Stimulated activated naive B cell treated with anti-CD40 and anti-IgM and Interleukin-4, amounts not matched to agents 10 μg/mL and 1 μg/mL and 100 μg/mL, for 72 hours (primary cell): Measurements from ENCODE around the gene LTA4H.
A peak's percentile ranks its signal among the peaks of the same experiment; 100 is the strongest.

Experiments used
- ATAC-seq, 2 donors: fragments of 150-1000 bp; cut with Tn5 transposase; replicated peaks; 2 replicates each; pipeline ENCODE4 v1.10.0; 2021; ENCODE audit warnings: moderate library complexity in 1 of 2
- DNase-seq: peaks from one replicate; pipeline ENCODE4 v3.0.0; 2021
- H3K27ac Mint-ChIP-seq: one replicate; pipeline ENCODE4 v1.8.0; 2022; ENCODE audit warnings: mild to moderate bottlenecking, mixed read lengths
- H3K27me3 Mint-ChIP-seq, 2 donors: one replicate each; pipeline ENCODE4 v1.8.0; 2022; ENCODE audit warnings: mixed read lengths in 2 of 2
- H3K36me3 Mint-ChIP-seq, 2 donors: one replicate each; pipeline ENCODE4 v1.8.0; 2022; ENCODE audit warnings: mixed read lengths in 2 of 2, mild to moderate bottlenecking in 1 of 2
- H3K4me1 Mint-ChIP-seq, 2 donors: one replicate each; pipeline ENCODE4 v1.8.0; 2022; ENCODE audit warnings: mixed read lengths in 2 of 2, mild to moderate bottlenecking in 1 of 2
- H3K4me3 Mint-ChIP-seq, 2 donors: one replicate each; pipeline ENCODE4 v1.8.0; 2022; ENCODE audit warnings: mild to moderate bottlenecking in 2 of 2, mixed read lengths in 2 of 2, moderate library complexity in 1 of 2
- H3K9me3 Mint-ChIP-seq, 2 donors: one replicate each; pipeline ENCODE4 v1.8.0; 2022; ENCODE audit warnings: mixed read lengths in 2 of 2, mild to moderate bottlenecking in 1 of 2

The LTA4H gene

GRCh38 chr12:95997911-95998510 lies 37.4 kb downstream of the LTA4H start:
- Mint-ChIP-seq H3K4me3 (no peak overlapping the region), H3K9me3 (no peaks in the 10 kb centered on the region), H3K27ac (no peak overlapping the region)

DNA sequence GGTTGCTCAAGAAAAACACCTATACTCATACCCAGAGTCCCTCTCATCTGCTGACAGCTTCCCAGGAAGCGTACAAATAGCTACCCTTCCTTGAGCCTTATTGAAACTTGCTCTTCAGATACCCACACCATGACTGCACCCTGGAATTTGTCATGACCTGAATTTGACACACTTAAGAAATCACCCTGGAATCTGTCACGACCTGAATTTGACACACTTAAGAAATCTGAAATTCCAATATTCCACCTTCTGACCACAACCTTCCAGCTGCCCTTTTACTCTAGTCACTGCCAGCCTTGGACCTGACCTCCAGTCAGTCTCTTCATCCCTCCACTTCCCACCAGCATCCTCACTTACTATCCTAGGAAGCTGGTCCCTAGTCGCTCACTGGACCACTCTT lies 38.1 kb downstream of the LTA4H start:
- no peak for ATAC-seq
- peaks cover 19 to 27% of the 10 kb centered on the region in 2 donors for H3K36me3 Mint-ChIP-seq
- DNase-seq, result no peak
- no peak overlapping the region for H3K4me3 Mint-ChIP-seq
- no peaks in the 10 kb centered on the region for H3K27me3 Mint-ChIP-seq
- peaks cover 15 to 20% of the 10 kb centered on the region in 2 donors for H3K4me1 Mint-ChIP-seq
- H3K9me3 Mint-ChIP-seq, result no peaks in the 10 kb centered on the region
- no peak overlapping the region for H3K27ac Mint-ChIP-seq

More at GRCh38 chr12:95997911-95998510, 37.4 kb downstream of the LTA4H start:
- Mint-ChIP-seq H3K27me3 (no peaks in the 10 kb centered on the region), H3K4me1 (peaks cover 12 to 16% of the 10 kb centered on the region in 2 donors), H3K36me3 (peaks cover 20 to 24% of the 10 kb centered on the region in 2 donors)
- DNase-seq, result no peak
- ATAC-seq, result peak; percentile 17 to 35

- peaks cover 15 to 20% of the 10 kb centered on the region in 2 donors for H3K4me1 Mint-ChIP-seq
Observed at GRCh38 chr12:95996034-95996658, 39.2 kb downstream of the LTA4H start, which contains the start of gene HAL. Gene HAL (minus strand): TSS chr12:95996344. CDS start chr12:95995910, 434 bp downstream.

GRCh38 chr12:95995238-95996031 lies 40.0 kb downstream of the LTA4H start:
- ATAC-seq, result no peak

More at GRCh38 chr12:95996034-95996658, 39.2 kb downstream of the LTA4H start, which contains the start of gene HAL:
- no peak within 1 kb of the TSS for H3K27ac Mint-ChIP-seq
- no peak for ATAC-seq
- no peak within 1 kb of the TSS for H3K4me3 Mint-ChIP-seq
- H3K9me3 Mint-ChIP-seq, result no peaks in the 10 kb centered on the region
- H3K36me3 Mint-ChIP-seq, result peaks cover 18 to 30% of the 10 kb centered on the region in 2 donors
- no peaks in the 10 kb centered on the region for H3K27me3 Mint-ChIP-seq
- no peak for DNase-seq

DNA sequence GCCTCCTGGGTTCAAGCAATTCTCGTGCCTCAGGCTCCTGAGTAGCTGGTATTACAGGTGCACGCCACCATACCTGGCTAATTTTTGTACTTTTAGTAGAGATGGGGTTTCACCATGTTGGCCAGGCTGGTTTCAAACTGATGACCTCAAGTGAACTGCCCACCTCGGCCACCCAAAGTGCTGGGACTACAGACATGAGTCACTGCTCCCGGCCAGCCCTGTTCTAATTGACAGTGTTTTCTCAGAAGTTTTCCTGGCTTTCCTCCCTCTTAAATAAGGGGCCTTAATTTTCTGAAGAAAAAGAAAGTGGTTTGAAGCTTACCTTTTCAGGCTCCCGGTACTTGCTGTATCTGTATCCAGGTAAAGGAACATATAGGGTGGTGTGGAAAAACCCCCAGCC lies 40.9 kb downstream of the LTA4H start:
- ATAC-seq (no peak), DNase-seq (no peak)
- Mint-ChIP-seq H3K9me3 (no peaks in the 10 kb centered on the region), H3K27me3 (no peaks in the 10 kb centered on the region), H3K36me3 (peaks cover 12 to 20% of the 10 kb centered on the region in 2 donors), H3K4me3 (no peak overlapping the region), H3K27ac (no peak overlapping the region), H3K4me1 (peaks cover 13 to 17% of the 10 kb centered on the region in 2 donors)

More at GRCh38 chr12:95995238-95996031, 40.0 kb downstream of the LTA4H start:
- DNase-seq, result no peak
- Mint-ChIP-seq H3K27me3 (no peaks in the 10 kb centered on the region), H3K4me3 (no peak overlapping the region), H3K27ac (no peak overlapping the region), H3K4me1 (peaks cover 15 to 20% of the 10 kb centered on the region in 2 donors), H3K9me3 (no peaks in the 10 kb centered on the region), H3K36me3 (peaks cover 14 to 25% of the 10 kb centered on the region in 2 donors)

DNA sequence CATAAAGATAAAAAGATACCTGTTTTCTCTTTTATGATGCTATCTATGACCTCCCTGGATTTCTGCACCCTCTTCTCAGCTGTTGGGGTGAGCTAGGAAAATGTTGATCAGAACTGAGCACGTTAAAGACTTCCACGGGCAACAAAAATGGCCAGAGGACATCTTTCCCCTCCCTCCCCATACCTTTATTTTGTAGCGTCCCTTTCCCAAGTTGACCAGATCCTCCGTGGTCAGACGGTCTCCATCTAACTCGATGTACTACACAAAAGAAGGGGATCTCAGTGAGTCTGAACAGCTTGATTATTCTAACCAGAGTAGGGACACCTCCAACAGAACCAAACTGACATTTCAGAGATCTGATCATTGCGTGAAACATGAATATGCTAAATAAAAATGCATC lies 41.5 kb downstream of the LTA4H start:
- ATAC-seq, result no peak
- no peak overlapping the region for H3K4me3 Mint-ChIP-seq
- peaks cover 12 to 20% of the 10 kb centered on the region in 2 donors for H3K36me3 Mint-ChIP-seq
- H3K4me1 Mint-ChIP-seq, result peaks cover 10 to 12% of the 10 kb centered on the region in 2 donors
- no peak overlapping the region for H3K27ac Mint-ChIP-seq
- no peaks in the 10 kb centered on the region for H3K9me3 Mint-ChIP-seq
- no peaks in the 10 kb centered on the region for H3K27me3 Mint-ChIP-seq
- DNase-seq, result no peak

- DNase-seq, result no peak
- Mint-ChIP-seq H3K9me3 (no peaks in the 10 kb centered on the region), H3K36me3 (peaks cover 8 to 19% of the 10 kb centered on the region in 2 donors), H3K4me1 (peaks cover 3 to 6% of the 10 kb centered on the region in 2 donors), H3K27ac (no peak overlapping the region), H3K4me3 (no peak overlapping the region), H3K27me3 (no peaks in the 10 kb centered on the region)
- no peak for ATAC-seq
Observed at GRCh38 chr12:95990136-95990535, 45.3 kb downstream of the LTA4H start.

DNA sequence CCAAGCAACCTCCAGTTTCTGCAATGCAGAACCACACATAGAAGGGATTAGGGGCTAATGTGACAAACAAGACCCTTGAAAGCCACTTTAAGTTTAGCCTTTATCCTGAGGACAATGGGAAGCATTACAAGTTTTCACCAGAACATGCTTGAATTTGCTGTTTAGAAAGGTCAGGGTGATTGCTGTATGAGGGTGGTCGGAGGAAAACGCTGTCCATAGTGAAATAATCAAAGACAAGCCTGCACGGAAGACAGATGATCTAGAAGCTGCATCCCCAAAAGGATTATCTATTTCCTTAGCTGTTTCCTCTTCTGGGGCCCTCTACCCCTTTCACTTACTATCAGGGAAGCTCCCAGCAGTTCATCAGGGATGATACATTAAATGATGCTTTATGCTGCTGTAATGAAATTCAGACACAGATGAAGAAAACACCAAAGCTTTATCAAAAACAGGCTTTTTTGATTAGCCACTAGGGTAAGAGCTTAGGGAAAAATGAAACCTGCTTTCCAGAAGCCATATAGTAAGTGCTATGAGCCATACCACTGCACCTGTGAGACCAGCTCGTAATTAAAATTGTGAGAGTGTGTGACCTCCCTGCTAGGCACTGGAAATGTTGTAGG lies 45.8 kb downstream of the LTA4H start:
- no peak for DNase-seq
- H3K4me3 Mint-ChIP-seq, result no peak overlapping the region
- ATAC-seq, result no peak

GRCh38 chr12:95988506-95989275 lies 46.7 kb downstream of the LTA4H start:
- no peak overlapping the region for H3K27ac Mint-ChIP-seq
- peaks cover 3 to 6% of the 10 kb centered on the region in 2 donors for H3K4me1 Mint-ChIP-seq
- H3K36me3 Mint-ChIP-seq, result peaks cover 8 to 19% of the 10 kb centered on the region in 2 donors
- no peaks in the 10 kb centered on the region for H3K9me3 Mint-ChIP-seq
- H3K27me3 Mint-ChIP-seq, result no peaks in the 10 kb centered on the region
- DNase-seq, result no peak
- no peak overlapping the region for H3K4me3 Mint-ChIP-seq
- no peak for ATAC-seq

More for the DNA sequence above, 45.8 kb downstream of the LTA4H start:
- H3K27me3 Mint-ChIP-seq, result no peaks in the 10 kb centered on the region
- H3K27ac Mint-ChIP-seq, result no peak overlapping the region
- peaks cover 3 to 6% of the 10 kb centered on the region in 2 donors for H3K4me1 Mint-ChIP-seq
- no peaks in the 10 kb centered on the region for H3K9me3 Mint-ChIP-seq
- H3K36me3 Mint-ChIP-seq, result peaks cover 8 to 19% of the 10 kb centered on the region in 2 donors

- ATAC-seq (no peak), DNase-seq (no peak)
- Mint-ChIP-seq H3K27me3 (no peaks in the 10 kb centered on the region), H3K27ac (no peak overlapping the region), H3K4me1 (no peaks in the 10 kb centered on the region), H3K36me3 (peaks cover 2 to 13% of the 10 kb centered on the region in 2 donors), H3K4me3 (no peak overlapping the region), H3K9me3 (no peaks in the 10 kb centered on the region)
Observed at GRCh38 chr12:95986635-95987570, 48.5 kb downstream of the LTA4H start.

DNA sequence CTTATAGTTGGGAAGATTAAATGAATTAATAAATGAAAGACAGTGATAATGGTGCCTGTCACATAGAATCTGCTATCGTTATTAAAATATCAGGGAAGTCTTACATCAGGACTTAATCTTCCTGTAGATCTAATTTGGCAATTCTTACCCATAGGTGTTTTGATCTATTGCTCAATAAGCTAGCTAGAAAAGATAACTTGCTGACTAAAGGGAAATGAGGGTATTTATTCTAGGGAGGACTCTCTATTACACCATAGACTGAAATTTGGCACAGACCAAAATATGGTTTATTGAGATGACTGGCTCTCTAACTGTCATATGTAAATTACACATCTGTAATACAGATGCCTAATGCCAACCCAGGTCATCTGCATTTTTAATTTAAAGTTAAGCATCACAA lies 50.7 kb downstream of the LTA4H start:
- Mint-ChIP-seq H3K4me3 (no peak overlapping the region), H3K9me3 (no peaks in the 10 kb centered on the region), H3K27me3 (no peaks in the 10 kb centered on the region), H3K36me3 (peaks cover 2 to 10% of the 10 kb centered on the region in 2 donors), H3K27ac (no peak overlapping the region), H3K4me1 (no peaks in the 10 kb centered on the region)
- no peak for DNase-seq
- ATAC-seq, result no peak

DNA sequence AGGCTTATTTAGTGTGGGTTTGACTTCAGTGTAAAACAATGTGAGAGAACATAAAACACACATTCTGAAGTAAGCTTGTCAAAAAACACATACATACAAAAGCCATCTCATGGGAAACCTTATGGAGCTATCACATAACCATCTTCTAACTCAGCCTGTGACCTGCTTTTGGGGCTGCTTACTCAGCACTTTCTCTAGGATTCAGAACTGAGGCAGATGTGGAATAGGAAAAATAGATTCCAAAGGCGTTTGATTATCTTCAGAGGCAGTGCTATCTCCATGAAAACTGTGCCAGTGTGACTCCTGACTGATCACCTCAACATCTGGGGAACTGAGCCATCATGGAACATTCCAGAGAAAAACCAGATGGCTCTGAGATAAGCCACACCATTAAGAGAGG lies 52.8 kb downstream of the LTA4H start:
- no peaks in the 10 kb centered on the region for H3K4me1 Mint-ChIP-seq
- DNase-seq (no peak), ATAC-seq (no peak)
- no peaks in the 10 kb centered on the region for H3K9me3 Mint-ChIP-seq
- peaks cover 0 to 3% of the 10 kb centered on the region in 2 donors for H3K36me3 Mint-ChIP-seq
- H3K27ac Mint-ChIP-seq, result no peak overlapping the region
- H3K4me3 Mint-ChIP-seq, result no peak overlapping the region
- no peaks in the 10 kb centered on the region for H3K27me3 Mint-ChIP-seq

- DNase-seq (no peak), ATAC-seq (no peak)
- Mint-ChIP-seq H3K36me3 (peaks cover 0 to 2% of the 10 kb centered on the region in 2 donors), H3K4me1 (no peaks in the 10 kb centered on the region), H3K9me3 (no peaks in the 10 kb centered on the region), H3K27ac (no peak overlapping the region), H3K4me3 (no peak overlapping the region), H3K27me3 (no peaks in the 10 kb centered on the region)
Observed at GRCh38 chr12:95980437-95980836, 55.0 kb downstream of the LTA4H start.
